Fibroblast of pulmonary artery (primary cell): ENCODE results near the gene SCO2.

ENCODE experiments used
- DNase-seq: peaks from one replicate; pipeline ENCODE4 v3.0.0-alpha.2; 2010; ENCODE audit warnings: low read depth
- H3K4me3 ChIP-seq: replicated peaks from 2 replicates; pipeline ENCODE4 v1.5.1; 2011; ENCODE audit warnings: low read depth, mild to moderate bottlenecking, control low read depth, low read length, moderate library complexity
- TF ChIP-seq, protein P1 (sequence below): IDR thresholded peaks from 2 replicates; pipeline ENCODE4 v1.5.1; 2011; ENCODE audit warnings: mild to moderate bottlenecking, control low read depth, low read length, inconsistent platforms; ENCODE audit errors: missing control alignments

The SCO2 gene

DNA sequence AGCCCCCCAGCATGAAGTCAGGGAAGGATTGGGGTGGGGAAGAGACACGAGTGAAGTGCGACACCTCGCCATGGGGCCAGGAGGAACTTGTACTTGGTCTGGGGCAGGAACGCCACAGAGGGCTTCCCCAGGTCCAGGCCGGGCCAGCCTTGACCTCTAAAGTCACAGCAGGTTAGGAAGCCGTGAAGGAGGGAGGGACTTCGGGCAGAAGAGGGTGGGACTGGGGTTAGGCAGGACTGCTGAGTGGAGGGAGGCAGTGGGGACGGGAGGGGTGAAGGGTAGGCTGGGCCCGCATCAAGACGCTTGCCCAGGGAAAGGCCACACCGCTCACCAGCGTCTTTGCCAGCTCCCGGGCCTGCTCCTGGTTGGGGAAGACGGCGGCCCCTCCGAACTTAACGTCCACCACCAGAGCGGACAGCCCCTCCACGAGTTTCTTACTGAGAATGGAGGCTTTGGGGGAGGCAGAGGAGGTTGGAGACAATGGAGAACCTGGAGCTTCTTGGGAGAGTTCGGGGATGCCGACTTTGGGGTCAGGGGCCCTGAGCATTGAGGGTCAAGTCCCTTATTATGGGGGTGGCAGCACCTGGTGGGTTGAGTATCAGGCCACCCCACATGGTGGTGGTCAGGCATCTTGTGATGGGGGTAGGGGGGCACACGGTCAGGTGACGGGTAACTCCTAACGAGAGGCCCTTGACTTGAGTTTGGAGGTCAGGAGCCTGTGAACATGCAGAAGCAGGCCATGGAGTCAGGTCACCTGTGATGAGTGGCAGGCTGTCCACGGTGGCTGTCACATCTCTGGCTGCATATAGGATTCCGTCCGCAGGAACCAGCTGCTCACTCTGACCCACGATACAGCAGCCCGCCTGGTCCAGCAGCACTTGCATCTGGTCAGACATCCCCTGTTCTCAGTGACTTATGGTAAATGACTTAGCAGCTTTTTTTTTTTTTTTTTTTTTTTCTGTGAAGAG lies 1.7 kb upstream of the SCO2 start:
- TF ChIP-seq, protein P1, sequence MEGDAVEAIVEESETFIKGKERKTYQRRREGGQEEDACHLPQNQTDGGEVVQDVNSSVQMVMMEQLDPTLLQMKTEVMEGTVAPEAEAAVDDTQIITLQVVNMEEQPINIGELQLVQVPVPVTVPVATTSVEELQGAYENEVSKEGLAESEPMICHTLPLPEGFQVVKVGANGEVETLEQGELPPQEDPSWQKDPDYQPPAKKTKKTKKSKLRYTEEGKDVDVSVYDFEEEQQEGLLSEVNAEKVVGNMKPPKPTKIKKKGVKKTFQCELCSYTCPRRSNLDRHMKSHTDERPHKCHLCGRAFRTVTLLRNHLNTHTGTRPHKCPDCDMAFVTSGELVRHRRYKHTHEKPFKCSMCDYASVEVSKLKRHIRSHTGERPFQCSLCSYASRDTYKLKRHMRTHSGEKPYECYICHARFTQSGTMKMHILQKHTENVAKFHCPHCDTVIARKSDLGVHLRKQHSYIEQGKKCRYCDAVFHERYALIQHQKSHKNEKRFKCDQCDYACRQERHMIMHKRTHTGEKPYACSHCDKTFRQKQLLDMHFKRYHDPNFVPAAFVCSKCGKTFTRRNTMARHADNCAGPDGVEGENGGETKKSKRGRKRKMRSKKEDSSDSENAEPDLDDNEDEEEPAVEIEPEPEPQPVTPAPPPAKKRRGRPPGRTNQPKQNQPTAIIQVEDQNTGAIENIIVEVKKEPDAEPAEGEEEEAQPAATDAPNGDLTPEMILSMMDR, result no peak
- H3K4me3 ChIP-seq, result peak overlapping the region; percentile 74
- DNase-seq, result peak; percentile 49

DNA sequence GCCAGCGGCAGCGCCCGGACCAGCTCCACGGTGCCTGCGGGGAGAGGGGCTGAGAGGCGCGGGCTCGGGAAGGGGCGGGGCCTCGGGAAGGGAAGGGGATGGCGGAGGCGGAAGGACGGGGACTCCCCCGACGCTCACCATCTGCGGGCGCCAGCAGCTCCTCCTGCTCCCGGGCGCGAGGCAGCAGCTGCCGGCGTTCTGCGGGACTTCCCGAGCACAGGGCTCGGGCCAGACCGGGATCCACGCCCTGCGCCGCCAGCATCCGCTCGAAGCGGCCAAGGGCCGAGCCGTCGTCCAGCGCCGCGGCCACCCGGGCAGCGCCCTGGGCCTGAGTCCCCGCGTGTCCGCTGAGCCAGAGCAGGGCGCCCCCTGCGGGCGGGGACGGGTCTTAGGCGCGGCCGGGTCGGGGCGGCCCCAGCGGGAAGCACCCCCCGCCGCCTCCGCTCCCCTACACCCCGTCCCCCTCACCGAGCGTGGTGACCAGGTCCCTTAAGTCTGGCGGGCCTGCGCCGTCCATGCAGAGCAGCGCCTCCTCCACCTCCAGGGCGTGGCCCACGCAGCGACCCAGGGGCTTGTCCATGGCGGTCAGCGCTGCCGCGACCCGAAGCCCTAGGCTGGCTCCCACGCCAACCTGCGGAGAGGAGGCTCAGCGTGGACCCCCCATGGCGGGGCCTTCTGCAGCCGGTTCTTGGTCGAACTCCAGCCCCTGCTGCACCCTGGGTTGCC lies 873 bp upstream of the SCO2 start:
- peak overlapping the region; percentile 74 for H3K4me3 ChIP-seq
- DNase-seq, result peak; percentile 79
- TF ChIP-seq, protein P1, result no peak

- no peak for DNase-seq
- H3K4me3 ChIP-seq, result peak overlapping the region; percentile 74
- TF ChIP-seq, protein P1, result peak; percentile 11
These were observed 385 bp upstream of the SCO2 start for GRCh38 chr22:50525858-50526107.

DNA sequence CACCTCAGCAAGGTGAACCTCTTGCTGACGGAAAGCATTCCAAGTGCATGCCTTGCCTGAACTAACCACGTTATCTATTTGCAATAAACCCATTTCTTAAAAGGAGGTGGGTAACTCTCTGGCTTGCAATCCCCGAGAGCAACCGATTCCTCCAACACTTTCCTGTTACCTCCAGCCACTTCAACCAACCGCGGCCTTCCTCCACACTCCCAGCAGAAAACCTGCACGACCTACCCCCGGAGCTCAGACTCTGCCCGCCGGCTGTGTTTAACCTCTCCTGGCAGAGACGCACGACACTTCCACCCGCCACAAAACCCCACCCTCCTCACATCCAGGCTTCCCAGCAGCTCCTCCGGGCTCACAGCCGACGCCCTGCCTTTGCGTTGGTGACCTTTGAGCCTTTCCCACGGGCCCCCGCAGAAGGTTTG lies 708 bp downstream of the SCO2 start:
- TF ChIP-seq, protein P1, result no peak
- no peak for DNase-seq
- H3K4me3 ChIP-seq, result peak overlapping the region; percentile 74

GRCh38 chr22:50523806-50524675 lies 1.4 kb downstream of the SCO2 start:
- H3K4me3 ChIP-seq, result peak overlapping the region; percentile 74
- TF ChIP-seq, protein P1, result no peak
- DNase-seq, result no peak

DNA sequence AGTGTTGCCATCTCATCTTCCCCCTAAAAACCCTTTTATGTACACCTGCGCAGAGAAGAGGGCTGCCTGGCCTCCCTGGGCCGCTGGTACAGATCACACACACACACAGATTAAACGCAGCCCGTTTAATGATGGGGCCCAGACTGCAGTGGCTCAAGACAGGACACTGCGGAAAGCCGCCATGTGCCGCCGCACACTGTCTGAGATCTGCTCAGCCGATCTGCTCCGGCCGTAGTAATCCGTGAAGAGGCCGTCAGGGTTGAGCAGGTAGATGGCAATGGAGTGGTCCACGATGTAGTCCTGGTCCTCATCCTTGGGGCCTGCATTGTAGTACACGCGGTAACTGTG lies 2.0 kb downstream of the SCO2 start:
- TF ChIP-seq, protein P1, result no peak
- H3K4me3 ChIP-seq, result no peak overlapping the region
- DNase-seq, result no peak
